AG09309 (cell line): ENCODE measurements around the gene CFTR.

ENCODE experiments used
- DNase-seq: peaks from one replicate; pipeline ENCODE4 v3.0.0-alpha.2; 2010; ENCODE audit warnings: low read depth
- H3K4me3 ChIP-seq: 2 replicates; pipeline ENCODE4 v1.5.1; 2011; ENCODE audit warnings: mild to moderate bottlenecking, low read depth, low read length, moderate library complexity; ENCODE audit not compliant: control insufficient read depth
- TF ChIP-seq, protein P1 (sequence below): IDR thresholded peaks from 2 replicates; pipeline ENCODE4 v1.5.1; 2011; ENCODE audit warnings: mild to moderate bottlenecking, low read depth, low read length, inconsistent platforms; ENCODE audit not compliant: insufficient read depth, control insufficient read depth; ENCODE audit errors: missing control alignments

The CFTR gene

DNA sequence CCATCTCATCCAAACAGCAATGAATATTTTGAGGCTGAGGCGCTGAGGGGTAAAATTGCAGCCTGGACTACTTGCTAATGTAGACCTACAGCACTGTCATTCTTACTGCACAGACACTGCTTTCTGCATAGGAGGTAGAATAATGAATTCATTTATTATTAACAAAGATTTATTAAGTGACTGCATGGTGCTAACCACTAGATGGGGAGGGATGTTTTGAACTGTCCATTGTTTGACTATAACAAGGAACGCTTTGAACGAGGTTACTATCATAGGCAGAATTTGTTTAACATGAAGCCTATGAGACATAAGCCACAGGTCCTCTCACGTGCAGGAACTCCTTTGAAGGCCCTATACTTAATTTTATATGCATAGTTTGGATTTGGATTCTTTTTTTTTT is 143.8 kb downstream of the CFTR start:
- no peak overlapping the region for H3K4me3 ChIP-seq
- TF ChIP-seq, protein P1, sequence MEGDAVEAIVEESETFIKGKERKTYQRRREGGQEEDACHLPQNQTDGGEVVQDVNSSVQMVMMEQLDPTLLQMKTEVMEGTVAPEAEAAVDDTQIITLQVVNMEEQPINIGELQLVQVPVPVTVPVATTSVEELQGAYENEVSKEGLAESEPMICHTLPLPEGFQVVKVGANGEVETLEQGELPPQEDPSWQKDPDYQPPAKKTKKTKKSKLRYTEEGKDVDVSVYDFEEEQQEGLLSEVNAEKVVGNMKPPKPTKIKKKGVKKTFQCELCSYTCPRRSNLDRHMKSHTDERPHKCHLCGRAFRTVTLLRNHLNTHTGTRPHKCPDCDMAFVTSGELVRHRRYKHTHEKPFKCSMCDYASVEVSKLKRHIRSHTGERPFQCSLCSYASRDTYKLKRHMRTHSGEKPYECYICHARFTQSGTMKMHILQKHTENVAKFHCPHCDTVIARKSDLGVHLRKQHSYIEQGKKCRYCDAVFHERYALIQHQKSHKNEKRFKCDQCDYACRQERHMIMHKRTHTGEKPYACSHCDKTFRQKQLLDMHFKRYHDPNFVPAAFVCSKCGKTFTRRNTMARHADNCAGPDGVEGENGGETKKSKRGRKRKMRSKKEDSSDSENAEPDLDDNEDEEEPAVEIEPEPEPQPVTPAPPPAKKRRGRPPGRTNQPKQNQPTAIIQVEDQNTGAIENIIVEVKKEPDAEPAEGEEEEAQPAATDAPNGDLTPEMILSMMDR = no peak
- DNase-seq = no peak

DNA sequence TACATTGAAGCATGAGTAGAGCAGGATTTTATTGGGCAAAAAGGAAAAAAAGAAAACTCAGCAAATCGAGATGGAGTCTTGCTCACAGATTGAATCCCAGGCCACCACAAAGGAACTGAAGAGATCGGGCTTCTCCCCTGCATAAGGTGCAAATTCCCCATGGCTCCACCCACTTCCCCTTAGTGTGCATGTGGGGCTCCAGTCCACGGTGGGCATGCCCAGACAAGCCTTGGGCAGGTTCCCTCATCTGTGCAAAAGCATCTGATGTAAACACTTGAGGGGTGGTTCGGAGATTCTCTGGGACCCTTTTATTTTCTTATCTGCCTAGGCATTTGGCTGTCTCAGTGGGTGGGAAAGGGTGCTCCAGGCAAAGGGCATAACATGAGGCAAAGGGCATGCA is 150.7 kb downstream of the CFTR start:
- no peak for DNase-seq
- no peak overlapping the region for H3K4me3 ChIP-seq
- TF ChIP-seq, protein P1 = no peak

DNA sequence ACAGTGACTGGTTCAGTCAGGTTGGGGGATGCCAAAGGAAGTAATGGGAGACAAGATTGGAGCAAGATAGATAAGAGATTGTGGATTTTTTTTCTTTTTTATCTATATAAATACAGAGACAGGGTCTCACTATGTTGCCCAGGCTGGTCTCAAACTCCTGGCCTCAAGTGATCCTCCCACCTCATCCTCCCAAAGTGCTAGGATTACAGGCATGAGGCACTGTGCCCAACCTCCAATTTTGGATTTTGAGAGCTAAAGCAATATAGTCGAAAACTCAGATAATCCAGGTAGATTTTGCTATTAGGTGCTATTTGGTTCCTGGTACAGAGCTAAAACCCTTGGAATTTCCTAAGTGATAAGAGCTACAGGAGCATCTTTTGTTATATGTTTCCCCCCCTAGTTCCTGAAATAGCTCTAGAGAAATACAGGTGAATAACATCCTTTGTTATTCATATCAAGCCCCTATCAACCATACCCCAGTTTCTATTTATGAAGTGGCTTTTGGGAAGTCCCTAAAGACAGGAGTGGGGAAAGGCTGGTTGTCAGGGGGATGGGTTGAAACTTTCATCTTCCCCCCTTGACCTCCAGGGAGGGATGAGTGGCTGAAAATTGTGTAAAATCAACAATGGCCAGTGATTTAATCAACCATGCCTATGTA is 151.2 kb downstream of the CFTR start:
- DNase-seq = no peak
- no peak overlapping the region for H3K4me3 ChIP-seq
- TF ChIP-seq, protein P1 = no peak

DNA sequence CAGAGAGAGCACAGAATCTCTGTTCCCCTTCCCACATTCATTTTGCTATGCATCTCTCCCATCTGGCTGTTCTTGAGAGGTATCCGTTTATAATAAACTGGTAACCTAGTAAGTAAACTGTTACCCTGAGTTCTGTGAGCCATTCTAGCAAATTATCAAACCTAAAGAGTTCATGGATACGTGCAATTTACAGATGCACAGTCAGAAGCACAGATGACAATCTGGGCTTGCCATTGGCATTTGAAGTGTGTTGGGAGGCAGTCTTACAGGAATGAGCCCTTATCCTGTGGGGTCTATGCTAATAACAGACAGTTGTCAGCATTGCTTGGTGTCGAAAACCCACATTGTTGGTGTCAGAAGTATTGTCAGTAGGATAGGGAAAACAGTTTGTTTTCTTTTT is 151.8 kb downstream of the CFTR start:
- no peak overlapping the region for H3K4me3 ChIP-seq
- TF ChIP-seq, protein P1 = no peak
- DNase-seq = no peak

DNA sequence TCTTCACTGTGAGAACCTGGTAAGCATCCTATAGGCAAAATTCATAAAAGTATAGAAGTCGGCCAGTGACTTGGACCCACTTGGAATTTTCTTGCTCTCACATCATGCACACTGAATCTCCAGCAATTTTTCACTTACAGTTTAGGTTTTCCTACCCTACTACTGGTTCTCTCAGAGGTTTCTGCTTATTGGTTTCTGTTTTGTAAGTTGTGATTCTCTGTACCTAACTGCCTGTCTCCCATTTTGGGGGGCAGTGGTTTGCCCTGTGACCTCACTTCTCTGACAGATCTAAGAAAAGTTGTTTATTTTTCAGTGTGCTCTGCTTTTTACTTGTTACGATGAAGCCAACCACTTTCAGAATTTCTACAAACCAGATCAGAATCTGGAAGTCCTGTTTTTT is 158.1 kb downstream of the CFTR start:
- no peak for DNase-seq
- TF ChIP-seq, protein P1 = no peak
- H3K4me3 ChIP-seq = no peak overlapping the region

DNA sequence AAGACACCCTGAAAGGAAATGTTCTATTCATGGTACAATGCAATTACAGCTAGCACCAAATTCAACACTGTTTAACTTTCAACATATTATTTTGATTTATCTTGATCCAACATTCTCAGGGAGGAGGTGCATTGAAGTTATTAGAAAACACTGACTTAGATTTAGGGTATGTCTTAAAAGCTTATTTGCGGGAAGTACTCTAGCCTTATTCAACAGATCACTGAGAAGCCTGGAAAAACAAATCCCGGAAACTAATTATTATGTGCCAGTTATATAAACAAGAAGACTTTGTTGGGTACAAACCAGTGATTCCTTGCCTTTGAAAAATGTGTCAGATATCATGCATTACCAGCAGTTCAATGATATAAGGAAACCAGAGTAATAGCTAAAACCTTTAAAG is 160.1 kb downstream of the CFTR start:
- TF ChIP-seq, protein P1 = no peak
- DNase-seq = no peak
- H3K4me3 ChIP-seq = no peak overlapping the region
